Endothelial cell (in vitro differentiated cells): ENCODE results near the gene KLHL20. TPM values are rescaled to one million over a fixed set of nuclear protein-coding genes. Genes with fewer than 3 reads are reported as not detected.
A peak's percentile ranks its signal among the peaks of the same experiment; 100 is the strongest.
"Not testable (repeated sequence)": the region's sequence is repeated elsewhere in the genome, so short reads cannot be mapped to it uniquely, and the experiment has no call there.

Experiments
- DNase-seq: peaks from one replicate; pipeline ENCODE4 v3.0.0; 2021; ENCODE audit warnings: low spot score
- H3K27ac Mint-ChIP-seq: one replicate; pipeline ENCODE4 v1.8.0; 2021; ENCODE audit warnings: mixed read lengths, inconsistent platforms; ENCODE audit not compliant: unreplicated experiment
- H3K27me3 Mint-ChIP-seq: one replicate; pipeline ENCODE4 v1.8.0; 2021; ENCODE audit warnings: mild to moderate bottlenecking, moderate library complexity, mixed read lengths, inconsistent platforms; ENCODE audit not compliant: unreplicated experiment
- H3K36me3 Mint-ChIP-seq: one replicate; pipeline ENCODE4 v1.8.0; 2021; ENCODE audit warnings: mild to moderate bottlenecking, low read depth, mixed read lengths, inconsistent platforms; ENCODE audit not compliant: unreplicated experiment
- H3K4me1 Mint-ChIP-seq: one replicate; pipeline ENCODE4 v1.8.0; 2021; ENCODE audit warnings: mild to moderate bottlenecking, mixed read lengths, inconsistent platforms; ENCODE audit not compliant: unreplicated experiment
- H3K4me3 Mint-ChIP-seq: one replicate; pipeline ENCODE4 v1.8.0; 2021; ENCODE audit warnings: mild to moderate bottlenecking, mixed read lengths, inconsistent platforms; ENCODE audit not compliant: unreplicated experiment
- H3K9me3 Mint-ChIP-seq: one replicate; pipeline ENCODE4 v1.8.0; 2021; ENCODE audit warnings: mixed read lengths, inconsistent platforms; ENCODE audit not compliant: unreplicated experiment
- total RNA-seq: library from RNA; stranded (reverse); fragmentation: NEBNext Ultra II Directional; extraction: Animal tissue kit (Norgen Biotek cat#: 25700); gene quantifications from one replicate; pipeline ENCODE4 v1.2.1, GENCODE V29; 2021; ENCODE audit not compliant: unreplicated experiment
- TF ChIP-seq, protein P1 (sequence below): fragments of 200-600 bp; sonication (generic); IDR thresholded peaks from one replicate; pipeline ENCODE4 v1.5.0; 2021; ENCODE audit warnings: antibody characterized with exemption; ENCODE audit not compliant: unreplicated experiment

KLHL20 gene
- total RNA-seq, 1 donor from 2014 or later = 32.8 TPM

DNA sequence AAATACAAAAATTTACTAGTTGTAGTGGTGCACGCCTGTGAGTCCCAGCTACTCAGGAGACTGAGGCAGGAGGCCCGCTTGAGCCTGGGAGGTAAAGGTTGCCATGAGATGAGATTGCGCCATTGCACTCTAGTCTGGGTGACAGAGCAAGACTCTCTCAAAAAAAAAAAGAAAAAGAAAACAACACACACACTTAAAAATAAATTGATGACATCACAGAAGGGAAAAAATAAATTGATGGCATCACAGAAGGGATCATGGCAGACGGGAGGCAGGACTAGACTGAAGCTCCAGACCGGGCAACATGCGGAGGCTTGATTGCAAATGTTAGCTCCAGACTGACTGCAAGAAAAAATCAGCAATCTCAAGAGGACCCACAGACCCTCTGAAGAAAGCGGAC is 43.3 kb downstream of the KLHL20 start:
- no peak for DNase-seq
- Mint-ChIP-seq H3K27me3 (peaks cover 2% of the 10 kb centered on the region), H3K36me3 (peaks cover 66% of the 10 kb centered on the region), H3K9me3 (peaks cover 5% of the 10 kb centered on the region), H3K4me1 (no peaks in the 10 kb centered on the region), H3K4me3 (peak overlapping the region; percentile 85), H3K27ac (peak overlapping the region; percentile 27)
- TF ChIP-seq, protein P1, sequence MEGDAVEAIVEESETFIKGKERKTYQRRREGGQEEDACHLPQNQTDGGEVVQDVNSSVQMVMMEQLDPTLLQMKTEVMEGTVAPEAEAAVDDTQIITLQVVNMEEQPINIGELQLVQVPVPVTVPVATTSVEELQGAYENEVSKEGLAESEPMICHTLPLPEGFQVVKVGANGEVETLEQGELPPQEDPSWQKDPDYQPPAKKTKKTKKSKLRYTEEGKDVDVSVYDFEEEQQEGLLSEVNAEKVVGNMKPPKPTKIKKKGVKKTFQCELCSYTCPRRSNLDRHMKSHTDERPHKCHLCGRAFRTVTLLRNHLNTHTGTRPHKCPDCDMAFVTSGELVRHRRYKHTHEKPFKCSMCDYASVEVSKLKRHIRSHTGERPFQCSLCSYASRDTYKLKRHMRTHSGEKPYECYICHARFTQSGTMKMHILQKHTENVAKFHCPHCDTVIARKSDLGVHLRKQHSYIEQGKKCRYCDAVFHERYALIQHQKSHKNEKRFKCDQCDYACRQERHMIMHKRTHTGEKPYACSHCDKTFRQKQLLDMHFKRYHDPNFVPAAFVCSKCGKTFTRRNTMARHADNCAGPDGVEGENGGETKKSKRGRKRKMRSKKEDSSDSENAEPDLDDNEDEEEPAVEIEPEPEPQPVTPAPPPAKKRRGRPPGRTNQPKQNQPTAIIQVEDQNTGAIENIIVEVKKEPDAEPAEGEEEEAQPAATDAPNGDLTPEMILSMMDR = no peak

DNA sequence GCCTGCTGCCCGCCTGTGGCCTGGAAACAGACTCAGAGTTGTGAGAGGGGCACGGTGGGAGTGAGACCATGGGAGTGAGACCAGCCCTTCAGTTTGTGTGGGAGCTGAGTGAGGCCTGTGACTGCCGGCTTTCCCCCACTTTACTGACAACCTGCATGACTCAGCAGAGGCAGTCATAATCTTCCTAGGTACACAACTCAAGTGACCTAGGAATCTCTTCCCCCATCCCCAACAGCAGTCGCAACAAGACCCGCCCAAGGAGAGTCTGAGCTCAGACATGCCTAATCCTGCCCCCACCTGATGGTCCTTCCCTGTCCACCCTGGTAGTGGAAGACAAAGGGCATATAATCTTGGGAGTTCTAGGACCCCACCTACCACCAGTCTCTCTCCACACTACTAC is 44.2 kb downstream of the KLHL20 start:
- TF ChIP-seq, protein P1 = no peak
- peaks cover 72% of the 10 kb centered on the region for H3K36me3 Mint-ChIP-seq
- DNase-seq = no peak
- H3K9me3 Mint-ChIP-seq = peaks cover 5% of the 10 kb centered on the region
- H3K27ac Mint-ChIP-seq = no peak overlapping the region
- H3K4me3 Mint-ChIP-seq = peak overlapping the region; percentile 32
- peaks cover 4% of the 10 kb centered on the region for H3K27me3 Mint-ChIP-seq
- no peaks in the 10 kb centered on the region for H3K4me1 Mint-ChIP-seq

DNA sequence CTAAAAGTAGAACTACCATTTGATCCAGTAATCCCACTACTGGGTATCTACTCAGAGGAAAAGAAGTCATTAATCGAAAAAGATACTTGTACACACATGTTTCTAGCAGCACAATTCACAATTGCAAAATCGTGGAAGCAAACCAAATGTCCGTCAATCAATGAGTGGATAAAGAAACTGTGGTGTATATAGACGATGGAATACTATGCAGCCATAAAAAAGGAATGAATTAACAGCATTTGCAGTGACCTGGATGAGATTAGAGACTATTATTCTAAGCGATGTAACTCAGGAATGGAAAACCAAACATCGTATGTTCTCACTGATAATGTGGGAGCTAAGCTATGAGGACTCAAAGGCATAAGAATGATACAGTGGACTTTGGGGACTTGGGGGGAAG is 49.5 kb downstream of the KLHL20 start:
- H3K4me1 Mint-ChIP-seq, DNase-seq: not testable (repeated sequence)
- peaks cover 60% of the 10 kb centered on the region for H3K36me3 Mint-ChIP-seq

DNA sequence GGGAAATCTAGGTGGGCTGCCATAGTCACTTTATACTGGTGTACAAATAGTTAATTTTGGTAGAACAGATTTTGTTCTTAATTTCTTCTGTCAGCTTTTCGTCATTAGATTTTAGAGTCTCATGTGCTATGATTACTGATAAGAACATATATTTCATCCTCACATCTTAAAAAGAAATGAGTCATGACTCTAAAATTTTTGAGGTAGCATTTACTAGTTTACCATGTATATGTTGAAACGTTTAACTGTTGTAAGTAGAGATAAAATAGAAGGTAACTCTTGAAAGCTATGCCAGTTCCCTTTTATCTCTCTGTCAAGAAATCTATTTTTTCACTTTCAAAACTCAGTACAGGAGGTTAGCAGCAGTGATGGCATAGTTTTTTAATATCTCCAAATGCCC is 53.4 kb downstream of the KLHL20 start:
- H3K36me3 Mint-ChIP-seq = peaks cover 21% of the 10 kb centered on the region
- TF ChIP-seq, protein P1 = no peak
- no peaks in the 10 kb centered on the region for H3K4me1 Mint-ChIP-seq
- no peak for DNase-seq
- no peaks in the 10 kb centered on the region for H3K9me3 Mint-ChIP-seq
- H3K27me3 Mint-ChIP-seq = peaks cover 2% of the 10 kb centered on the region
- no peak overlapping the region for H3K27ac Mint-ChIP-seq
- no peak overlapping the region for H3K4me3 Mint-ChIP-seq

More for the DNA sequence above, 49.5 kb downstream of the KLHL20 start:
- not testable (repeated sequence) for H3K27ac Mint-ChIP-seq, H3K9me3 Mint-ChIP-seq, H3K27me3 Mint-ChIP-seq, H3K4me3 Mint-ChIP-seq

DNA sequence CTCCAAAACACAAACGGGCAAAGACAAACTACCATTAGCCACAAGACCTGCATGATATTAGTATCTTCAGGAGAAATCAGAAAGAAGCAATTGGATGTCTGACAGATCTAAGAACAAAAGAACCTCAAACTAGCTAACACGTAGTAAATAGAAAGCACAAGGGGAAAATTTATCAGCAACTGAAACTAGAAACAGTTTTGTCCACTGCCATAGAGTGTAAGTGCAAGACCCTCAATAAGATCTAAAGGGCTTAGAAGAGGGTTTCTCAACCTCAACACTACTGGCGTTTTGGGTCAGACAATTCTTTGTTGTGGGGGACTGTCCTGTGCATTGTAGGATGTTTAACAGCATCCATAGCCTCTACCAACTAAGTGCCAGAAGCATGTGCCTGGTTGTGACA is 54.0 kb downstream of the KLHL20 start:
- TF ChIP-seq, protein P1 = no peak
- H3K27ac Mint-ChIP-seq = no peak overlapping the region
- no peaks in the 10 kb centered on the region for H3K27me3 Mint-ChIP-seq
- no peaks in the 10 kb centered on the region for H3K4me1 Mint-ChIP-seq
- no peak for DNase-seq
- H3K9me3 Mint-ChIP-seq = no peaks in the 10 kb centered on the region
- peaks cover 15% of the 10 kb centered on the region for H3K36me3 Mint-ChIP-seq
- no peak overlapping the region for H3K4me3 Mint-ChIP-seq

DNA sequence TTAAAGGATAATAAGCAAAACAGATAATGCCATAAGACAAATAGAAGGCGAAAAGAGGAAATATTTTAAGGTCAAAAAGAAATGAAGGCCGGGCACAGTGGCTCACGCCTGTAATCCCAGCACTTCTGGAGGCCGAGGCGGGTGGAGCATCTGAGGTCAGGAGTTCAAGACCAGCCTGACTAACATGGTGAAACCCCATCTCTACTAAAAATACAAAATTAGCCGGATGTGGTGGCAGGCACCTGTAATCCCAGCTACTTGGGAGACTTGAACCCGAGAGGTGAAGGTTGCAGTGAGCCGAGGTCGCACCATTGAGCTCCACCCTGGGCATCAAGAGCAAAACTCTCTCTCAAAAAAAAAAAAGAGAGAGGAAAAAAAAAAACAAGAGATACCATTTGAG is 55.5 kb downstream of the KLHL20 start:
- peaks cover 13% of the 10 kb centered on the region for H3K36me3 Mint-ChIP-seq
- H3K4me1 Mint-ChIP-seq, H3K4me3 Mint-ChIP-seq, DNase-seq, H3K9me3 Mint-ChIP-seq, H3K27ac Mint-ChIP-seq, H3K27me3 Mint-ChIP-seq: not testable (repeated sequence)
